ENCODE results near the gene TBL1X.
"Not testable (repeated sequence)": the region's sequence is repeated elsewhere in the genome, so short reads cannot be mapped to it uniquely, and the experiment has no call there.

GRCh38 chrX:9536156-9536555 lies 71.3 kb downstream of the TBL1X start:
- TF ChIP-seq CTCF, POLR2A, POLR2AphosphoS5, EP300 (IDR thresholded peaks at IDR 0.05): not testable (repeated sequence)
